T-cell (primary cell): ENCODE measurements around the gene RAB20. TPM values are rescaled to one million over a fixed set of nuclear protein-coding genes. Genes with fewer than 3 reads are reported as not detected.

Experiments used
- ATAC-seq, 4 experiments: fragments of 200-7000 bp in 3 of 4; fragments of 150-1000 bp in 1 of 4; cut with Tn5 transposase; replicated peaks in 1 of 4; 1 replicate in 3 of 4; 2 replicates in 1 of 4; pipeline ENCODE4 v1.10.0; 2021; ENCODE audit warnings: moderate library complexity in 3 of 4, mild to moderate bottlenecking in 2 of 4, moderate number of reproducible peaks in 1 of 4
- CTCF ChIA-PET, 2 donors: fragments of 300-600 bp; sonication (Branson Sonifier 250); formaldehyde crosslinking; loops; one replicate each; lab custom pipeline; 2022; ENCODE audit warnings: antibody characterized with exemption in 2 of 2; lab: Charles Lee
- POLR2A ChIA-PET, 2 donors: fragments of 300-600 bp; sonication (Branson Sonifier 250); formaldehyde crosslinking; loops; one replicate each; lab custom pipeline; 2022; ENCODE audit warnings: antibody characterized with exemption in 2 of 2; lab: Charles Lee
- DNase-seq, 35 experiments: peaks; one replicate each; pipeline versions ENCODE4 v3.0.0 to v3.0.0-alpha.2; 2013 to 2023
- H3K27ac ChIP-seq: one replicate; pipeline ENCODE4 v1.5.1; 2013; ENCODE audit warnings: low read length
- H3K27me3 ChIP-seq, 2 experiments: replicated peaks in 1 of 2; 1 replicate in 1 of 2; 2 replicates in 1 of 2; pipeline versions ENCODE4 v1.6.1 to v1.7.0; 2013; ENCODE audit warnings: low read length in 1 of 2, mixed read lengths in 1 of 2; ENCODE audit not compliant: control insufficient read depth in 2 of 2, insufficient read depth in 2 of 2; ENCODE audit errors: extremely low read depth in 1 of 2
- H3K36me3 ChIP-seq, 2 donors: 1 replicate in 1 of 2; 2 replicates in 1 of 2; pipeline versions ENCODE4 v1.6.1 to v1.7.0; 2013; ENCODE audit warnings: low read length in 1 of 2; ENCODE audit not compliant: control insufficient read depth in 2 of 2, insufficient read depth in 1 of 2; ENCODE audit errors: extremely low read depth in 1 of 2
- H3K4me1 ChIP-seq, 2 experiments: 1 replicate in 1 of 2; 2 replicates in 1 of 2; pipeline versions ENCODE4 v1.6.1 to v1.7.0; 2013; ENCODE audit warnings: low read length in 2 of 2, mixed read lengths in 1 of 2; ENCODE audit not compliant: insufficient read depth in 2 of 2, control insufficient read depth in 1 of 2; ENCODE audit errors: extremely low read depth in 1 of 2
- H3K4me3 ChIP-seq, 2 donors: 1 replicate in 1 of 2; 2 replicates in 1 of 2; pipeline versions ENCODE4 v1.5.1 to v1.7.0; 2013; ENCODE audit warnings: mild to moderate bottlenecking in 2 of 2, low read length in 1 of 2, moderate library complexity in 1 of 2; ENCODE audit not compliant: control insufficient read depth in 1 of 2; ENCODE audit errors: extremely low read depth in 1 of 2
- H3K9me3 ChIP-seq: 2 replicates; pipeline ENCODE4 v1.7.0; 2013
- H3K27ac Mint-ChIP-seq, 2 donors: one replicate each; pipeline ENCODE4 v1.8.0; 2020 to 2021; ENCODE audit warnings: mild to moderate bottlenecking in 2 of 2, mixed read lengths in 2 of 2
- H3K27me3 Mint-ChIP-seq, 2 donors: one replicate each; pipeline ENCODE4 v1.8.0; 2021 to 2022; ENCODE audit warnings: mixed read lengths in 2 of 2
- H3K36me3 Mint-ChIP-seq: one replicate; pipeline ENCODE4 v1.8.0; 2021; ENCODE audit warnings: mixed read lengths
- H3K4me1 Mint-ChIP-seq, 3 donors: one replicate each; pipeline ENCODE4 v1.8.0; 2020 to 2022; ENCODE audit warnings: mixed read lengths in 3 of 3, mild to moderate bottlenecking in 1 of 3
- H3K4me3 Mint-ChIP-seq, 3 donors: one replicate each; pipeline ENCODE4 v1.8.0; 2020 to 2022; ENCODE audit warnings: mild to moderate bottlenecking in 3 of 3, mixed read lengths in 3 of 3, moderate library complexity in 3 of 3
- H3K9me3 Mint-ChIP-seq, 3 donors: one replicate each; pipeline ENCODE4 v1.8.0; 2020 to 2022; ENCODE audit warnings: mixed read lengths in 3 of 3
- WGBS: methylation state at CpG from one replicate; pipeline ENCODE4 v1.1.5; 2013; ENCODE audit warnings: missing lambda C conversion rate; ENCODE audit not compliant: insufficient coverage; 5-methylcytosine and 5-hydroxymethylcytosine counted together
- total RNA-seq, 35 experiments: library from RNA in 6 of 35; stranded (reverse) in 6 of 35; fragments of 120-200 nt in 1 of 35; gene quantifications; one replicate each; pipeline versions ENCODE4 v1.2.1 to v1.2.4 and lab custom pipeline; 2013 to 2026

Gene RAB20
- total RNA-seq, 5 donors from 2014 or later (not counting 1 experiment from before 2014, with no cell fraction given): 0.47 to 3.1 (median 2.1) TPM

DNA sequence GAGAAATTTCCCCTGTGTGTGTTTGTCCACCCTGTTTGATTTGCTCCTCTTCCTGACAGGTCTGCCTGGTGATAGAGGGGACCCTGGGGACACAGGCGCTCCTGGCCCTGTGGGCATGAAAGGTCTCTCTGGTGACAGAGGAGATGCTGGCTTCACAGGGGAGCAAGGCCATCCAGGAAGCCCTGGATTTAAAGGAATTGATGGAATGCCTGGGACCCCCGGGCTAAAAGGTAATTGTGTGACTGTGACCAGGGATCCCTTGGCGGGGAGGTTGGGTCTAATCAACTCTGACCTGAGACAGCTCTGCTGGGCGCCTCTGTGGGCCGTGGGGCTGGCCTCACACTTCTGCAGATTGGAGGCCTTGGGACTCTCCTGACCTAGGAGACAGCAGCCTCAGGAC lies 81.4 kb downstream of the RAB20 start:
- Mint-ChIP-seq H3K4me3 (no peak overlapping the region), H3K27me3 (peaks cover 0 to 7% of the 10 kb centered on the region in 2 donors), H3K9me3 (no peaks in the 10 kb centered on the region), H3K27ac (no peak overlapping the region), H3K4me1 (no peaks in the 10 kb centered on the region), H3K36me3 (no peaks in the 10 kb centered on the region)
- H3K36me3 ChIP-seq: no peaks in the 10 kb centered on the region
- DNase-seq: no peak
- H3K27ac ChIP-seq: no peak overlapping the region
- H3K27me3 ChIP-seq: peaks cover 0 to 16% of the 10 kb centered on the region in 2 experiments
- H3K9me3 ChIP-seq: no peaks in the 10 kb centered on the region
- POLR2A ChIA-PET: no interaction called here
- no peak for ATAC-seq
- 57% methylated on average over 4 of the region's 5 CpGs for whole genome bisulfite sequencing
- CTCF ChIA-PET: no interaction called here
- H3K4me1 ChIP-seq: no peaks in the 10 kb centered on the region
- no peak overlapping the region for H3K4me3 ChIP-seq

DNA sequence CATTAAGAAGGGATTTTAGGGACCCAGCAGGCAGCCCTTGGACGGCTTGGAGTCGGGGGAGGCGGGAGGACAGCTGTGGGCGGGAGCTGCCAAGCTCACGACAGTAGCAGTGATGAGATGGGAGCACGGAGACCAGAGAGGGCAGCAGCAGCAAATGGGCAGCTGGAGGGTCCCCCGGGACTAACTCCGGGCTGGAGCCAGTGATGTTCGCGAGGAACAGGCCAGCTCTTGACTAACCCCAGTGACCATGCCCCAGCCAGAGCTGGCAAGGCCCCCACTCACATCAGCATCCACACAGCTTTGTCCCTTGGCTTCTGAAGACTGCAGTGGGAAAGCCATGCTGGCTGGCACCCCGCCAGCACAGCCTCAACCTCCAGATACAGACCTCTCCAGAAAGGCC lies 81.9 kb downstream of the RAB20 start:
- ChIA-PET POLR2A (no interaction called here), CTCF (no interaction called here)
- DNase-seq: no peak
- Mint-ChIP-seq H3K9me3 (no peaks in the 10 kb centered on the region), H3K4me1 (no peaks in the 10 kb centered on the region), H3K4me3 (no peak overlapping the region), H3K27me3 (peaks cover 0 to 7% of the 10 kb centered on the region in 2 donors), H3K27ac (no peak overlapping the region), H3K36me3 (no peaks in the 10 kb centered on the region)
- Histone ChIP-seq H3K9me3 (no peaks in the 10 kb centered on the region), H3K27ac (no peak overlapping the region), H3K27me3 (peaks cover 0 to 13% of the 10 kb centered on the region in 2 experiments), H3K36me3 (no peaks in the 10 kb centered on the region), H3K4me3 (no peak overlapping the region), H3K4me1 (no peaks in the 10 kb centered on the region)
- no peak for ATAC-seq
- 82% methylated on average over 8 of the region's 11 CpGs for WGBS

DNA sequence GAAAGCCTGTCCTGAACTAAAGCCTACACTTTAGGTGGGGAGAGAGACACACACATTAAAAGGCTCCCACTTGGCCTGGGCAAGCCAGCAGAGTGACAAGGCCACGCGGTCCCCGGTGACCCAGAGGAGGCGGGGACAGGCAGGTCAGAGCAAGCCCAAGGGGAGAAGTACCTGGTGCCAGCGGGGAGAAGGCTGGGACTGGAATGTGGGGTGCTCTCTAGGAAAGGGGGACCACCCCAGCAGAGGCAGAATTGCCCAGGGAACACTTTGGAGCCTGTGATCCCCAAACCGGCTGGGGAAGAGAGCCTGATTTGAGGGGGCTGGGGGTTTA lies 82.3 kb downstream of the RAB20 start:
- Histone ChIP-seq H3K9me3 (no peaks in the 10 kb centered on the region), H3K36me3 (no peaks in the 10 kb centered on the region), H3K27me3 (peaks cover 0 to 9% of the 10 kb centered on the region in 2 experiments), H3K27ac (no peak overlapping the region), H3K4me1 (no peaks in the 10 kb centered on the region), H3K4me3 (no peak overlapping the region)
- CTCF ChIA-PET: no interaction called here
- no peaks in the 10 kb centered on the region for H3K4me1 Mint-ChIP-seq
- no peak overlapping the region for H3K4me3 Mint-ChIP-seq
- ATAC-seq (no peak), DNase-seq (no peak)
- H3K36me3 Mint-ChIP-seq: no peaks in the 10 kb centered on the region
- 86% methylated on average over 3 of the region's 6 CpGs for WGBS
- POLR2A ChIA-PET: no interaction called here
- H3K27ac Mint-ChIP-seq: no peak overlapping the region
- peaks cover 0 to 7% of the 10 kb centered on the region in 2 donors for H3K27me3 Mint-ChIP-seq
- no peaks in the 10 kb centered on the region for H3K9me3 Mint-ChIP-seq

- H3K4me1 Mint-ChIP-seq: no peaks in the 10 kb centered on the region
- ChIA-PET POLR2A (no interaction called here), CTCF (no interaction called here)
- H3K9me3 Mint-ChIP-seq: no peaks in the 10 kb centered on the region
- peaks cover 0 to 7% of the 10 kb centered on the region in 2 donors for H3K27me3 Mint-ChIP-seq
- H3K9me3 ChIP-seq: no peaks in the 10 kb centered on the region
- peaks cover 0 to 8% of the 10 kb centered on the region in 2 experiments for H3K27me3 ChIP-seq
- H3K27ac Mint-ChIP-seq: no peak overlapping the region
- no peaks in the 10 kb centered on the region for H3K36me3 Mint-ChIP-seq
- H3K4me3 ChIP-seq: no peak overlapping the region
- no peaks in the 10 kb centered on the region for H3K36me3 ChIP-seq
- no peak overlapping the region for H3K4me3 Mint-ChIP-seq
- no peak for DNase-seq
- WGBS: 85% methylated on average over 12 of the region's 16 CpGs
- no peaks in the 10 kb centered on the region for H3K4me1 ChIP-seq
- ATAC-seq: no peak
- no peak overlapping the region for H3K27ac ChIP-seq
These were observed 82.9 kb downstream of the RAB20 start for GRCh38 chr13:110478405-110479214.

DNA sequence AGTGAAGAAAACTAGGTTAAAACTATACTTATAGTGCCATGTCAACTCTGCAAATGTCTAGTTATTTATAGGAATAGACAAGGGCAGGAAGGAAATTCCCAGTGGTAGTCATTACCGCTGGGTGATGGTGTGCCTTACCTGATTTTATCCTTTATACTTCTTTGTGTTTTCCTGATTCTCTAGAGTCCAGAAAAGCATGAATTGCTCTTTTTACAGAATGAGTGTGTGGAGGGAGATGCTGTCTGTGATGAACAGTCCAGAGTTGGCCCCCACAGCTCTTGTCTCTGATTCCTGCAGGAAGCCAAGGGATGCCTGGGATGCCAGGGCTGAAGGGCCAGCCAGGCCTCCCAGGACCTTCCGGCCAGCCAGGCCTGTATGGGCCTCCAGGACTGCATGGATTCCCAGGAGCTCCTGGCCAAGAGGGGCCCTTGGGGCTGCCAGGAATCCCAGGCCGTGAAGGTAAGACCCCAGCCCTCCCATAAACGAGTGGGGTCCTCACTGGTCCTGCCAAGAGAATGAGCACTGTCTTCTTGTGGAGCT lies 83.7 kb downstream of the RAB20 start:
- H3K9me3 Mint-ChIP-seq: no peaks in the 10 kb centered on the region
- H3K36me3 Mint-ChIP-seq: no peaks in the 10 kb centered on the region
- no peak for ATAC-seq
- H3K27me3 Mint-ChIP-seq: peaks cover 0 to 7% of the 10 kb centered on the region in 2 donors
- no peak overlapping the region for H3K4me3 Mint-ChIP-seq
- Histone ChIP-seq H3K27ac (no peak overlapping the region), H3K27me3 (peaks cover 0 to 11% of the 10 kb centered on the region in 2 experiments), H3K9me3 (no peaks in the 10 kb centered on the region), H3K4me1 (no peaks in the 10 kb centered on the region), H3K36me3 (no peaks in the 10 kb centered on the region), H3K4me3 (no peak overlapping the region)
- POLR2A ChIA-PET: no interaction called here
- DNase-seq: no peak
- no peaks in the 10 kb centered on the region for H3K4me1 Mint-ChIP-seq
- CTCF ChIA-PET: no interaction called here
- 68% methylated on average over 3 of the region's 4 CpGs for WGBS
- H3K27ac Mint-ChIP-seq: no peak overlapping the region

- no peaks in the 10 kb centered on the region for H3K36me3 ChIP-seq
- no peaks in the 10 kb centered on the region for H3K9me3 Mint-ChIP-seq
- H3K36me3 Mint-ChIP-seq: no peaks in the 10 kb centered on the region
- DNase-seq (no peak), ATAC-seq (no peak)
- no peaks in the 10 kb centered on the region for H3K9me3 ChIP-seq
- ChIA-PET POLR2A (no interaction called here), CTCF (no interaction called here)
- no peak overlapping the region for H3K4me3 Mint-ChIP-seq
- 79% methylated on average over 10 of the region's 12 CpGs for WGBS
- peaks cover 4 to 7% of the 10 kb centered on the region in 2 donors for H3K27me3 Mint-ChIP-seq
- H3K4me1 ChIP-seq: no peaks in the 10 kb centered on the region
- peaks cover 0 to 2% (median 0%) of the 10 kb centered on the region in 3 donors for H3K4me1 Mint-ChIP-seq
- H3K4me3 ChIP-seq: no peak overlapping the region
- no peak overlapping the region for H3K27ac ChIP-seq
- no peak overlapping the region for H3K27ac Mint-ChIP-seq
- peaks cover 0 to 18% of the 10 kb centered on the region in 2 experiments for H3K27me3 ChIP-seq
These were observed 85.3 kb downstream of the RAB20 start for GRCh38 chr13:110476220-110476617.
